IgD-negative memory B cell (primary cell): ENCODE results near the gene HMGXB4. TPM values are rescaled to one million over a fixed set of nuclear protein-coding genes. Genes with fewer than 3 reads are reported as not detected.

Experiments
- H3K27ac Mint-ChIP-seq, 3 donors: one replicate each; pipeline ENCODE4 v1.8.0; 2020 to 2022; ENCODE audit warnings: mild to moderate bottlenecking in 3 of 3, mixed read lengths in 3 of 3, moderate library complexity in 1 of 3
- H3K27me3 Mint-ChIP-seq: one replicate; pipeline ENCODE4 v1.8.0; 2021; ENCODE audit warnings: mixed read lengths
- H3K36me3 Mint-ChIP-seq: one replicate; pipeline ENCODE4 v1.8.0; 2020; ENCODE audit warnings: mild to moderate bottlenecking, mixed read lengths
- H3K4me1 Mint-ChIP-seq, 3 donors: one replicate each; pipeline ENCODE4 v1.8.0; 2020 to 2022; ENCODE audit warnings: mixed read lengths in 3 of 3, mild to moderate bottlenecking in 1 of 3
- H3K4me3 Mint-ChIP-seq, 4 donors: one replicate each; pipeline ENCODE4 v1.8.0; 2020 to 2022; ENCODE audit warnings: mild to moderate bottlenecking in 4 of 4, mixed read lengths in 4 of 4, moderate library complexity in 3 of 4
- H3K9me3 Mint-ChIP-seq, 3 donors: one replicate each; pipeline ENCODE4 v1.8.0; 2020 to 2021; ENCODE audit warnings: mixed read lengths in 3 of 3, mild to moderate bottlenecking in 1 of 3
- polyA plus RNA-seq: library from polyadenylated mRNA; unstranded; fragments of 300-500 nt; fragmentation: Illumina TruSeq; gene quantifications from one replicate; pipeline ENCODE4 v1.2.3, GENCODE V29; 2021

The HMGXB4 gene
- polyA plus RNA-seq, 1 donor from 2014 or later, result 9.1 TPM

DNA sequence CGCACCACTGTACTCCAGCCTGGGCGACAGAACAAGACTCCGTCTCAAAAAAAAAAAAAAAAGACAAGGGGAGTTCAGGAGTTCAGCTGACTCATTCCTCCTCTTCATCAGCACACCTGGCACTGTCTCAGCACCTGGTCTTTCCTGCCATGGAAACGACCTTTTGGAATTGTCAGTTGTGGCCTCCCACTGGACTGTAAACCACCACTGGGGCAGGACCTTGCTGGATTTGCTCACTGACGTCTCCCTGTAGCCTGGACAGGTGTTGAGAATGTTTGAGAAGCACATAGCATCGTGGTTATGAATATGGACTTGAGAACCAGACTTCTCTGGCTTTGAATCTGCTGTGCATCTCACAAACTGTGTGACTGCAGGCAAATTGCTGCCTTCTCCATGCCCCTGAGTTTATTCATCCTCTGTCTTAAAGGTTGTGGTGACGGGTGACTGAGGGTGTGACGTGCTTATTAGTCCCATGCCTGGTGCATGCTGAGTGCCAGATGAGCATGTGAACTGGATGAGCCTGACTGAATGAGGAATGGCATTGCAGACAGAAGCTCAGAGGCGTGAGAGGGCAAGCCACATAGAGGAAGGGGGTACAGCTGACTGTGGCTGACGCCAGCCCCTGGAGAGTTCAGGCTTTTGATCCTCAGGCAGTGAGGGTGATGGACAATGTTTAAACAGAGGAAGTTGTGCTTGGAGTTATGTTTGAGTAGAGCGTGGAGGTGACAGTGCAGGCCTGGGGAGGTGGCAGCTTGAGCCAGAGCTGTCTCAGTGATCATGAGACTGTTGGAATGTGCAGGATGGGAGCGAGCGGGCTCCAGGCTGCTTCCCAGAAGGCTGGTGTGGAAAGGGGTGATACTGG is 55.1 kb downstream of the HMGXB4 start:
- Mint-ChIP-seq H3K27ac (peak overlapping the region in 2 of 3 donors; percentile 1 to 60), H3K36me3 (peaks cover 4% of the 10 kb centered on the region), H3K9me3 (no peaks in the 10 kb centered on the region), H3K27me3 (no peaks in the 10 kb centered on the region), H3K4me1 (peaks cover 35 to 39% (median 37%) of the 10 kb centered on the region in 3 donors), H3K4me3 (peak overlapping the region in 1 of 4 donors; percentile 25)

DNA sequence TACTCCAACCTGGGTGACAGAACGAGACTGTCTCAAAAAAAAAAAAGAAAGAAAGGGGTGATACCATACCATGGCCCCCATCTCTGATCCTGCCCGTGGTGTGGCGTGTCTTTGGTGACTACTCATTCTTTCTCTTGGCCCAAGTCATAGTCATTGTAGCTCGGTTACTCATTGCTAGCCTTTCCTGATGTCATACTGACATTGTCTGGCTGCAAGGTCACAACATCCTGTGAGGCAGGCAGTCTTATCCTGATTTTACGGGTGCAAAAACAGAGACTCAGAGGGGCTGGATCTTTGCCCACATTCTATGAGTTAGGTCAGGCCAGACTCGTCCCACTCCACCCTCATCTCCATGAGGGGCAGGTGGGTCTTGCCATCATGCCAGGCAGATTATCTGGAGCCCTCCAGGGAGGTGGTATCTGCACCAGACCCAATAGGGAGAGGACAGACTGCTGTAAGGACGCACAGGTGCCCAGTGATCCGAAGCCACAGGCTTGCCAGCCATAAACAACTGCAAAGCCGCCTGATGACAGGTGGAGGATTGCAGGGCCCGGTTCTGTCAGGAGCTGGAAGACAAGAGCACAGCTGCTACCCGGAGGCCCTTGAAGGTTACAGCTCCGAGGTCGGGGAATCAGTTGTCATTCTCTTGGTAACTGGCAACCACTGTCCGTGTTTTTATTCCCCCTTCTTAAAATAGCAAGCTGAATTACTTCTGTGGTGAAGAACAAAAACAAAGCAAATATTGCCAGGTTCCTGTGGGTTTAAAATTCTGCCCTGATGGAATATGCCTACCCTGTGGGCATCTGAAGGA is 56.2 kb downstream of the HMGXB4 start:
- Mint-ChIP-seq H3K36me3 (peaks cover 4% of the 10 kb centered on the region), H3K9me3 (no peaks in the 10 kb centered on the region), H3K4me3 (no peak overlapping the region), H3K27me3 (no peaks in the 10 kb centered on the region), H3K4me1 (peaks cover 30 to 33% (median 32%) of the 10 kb centered on the region in 3 donors), H3K27ac (peak overlapping the region in 1 of 3 donors; percentile 68)

DNA sequence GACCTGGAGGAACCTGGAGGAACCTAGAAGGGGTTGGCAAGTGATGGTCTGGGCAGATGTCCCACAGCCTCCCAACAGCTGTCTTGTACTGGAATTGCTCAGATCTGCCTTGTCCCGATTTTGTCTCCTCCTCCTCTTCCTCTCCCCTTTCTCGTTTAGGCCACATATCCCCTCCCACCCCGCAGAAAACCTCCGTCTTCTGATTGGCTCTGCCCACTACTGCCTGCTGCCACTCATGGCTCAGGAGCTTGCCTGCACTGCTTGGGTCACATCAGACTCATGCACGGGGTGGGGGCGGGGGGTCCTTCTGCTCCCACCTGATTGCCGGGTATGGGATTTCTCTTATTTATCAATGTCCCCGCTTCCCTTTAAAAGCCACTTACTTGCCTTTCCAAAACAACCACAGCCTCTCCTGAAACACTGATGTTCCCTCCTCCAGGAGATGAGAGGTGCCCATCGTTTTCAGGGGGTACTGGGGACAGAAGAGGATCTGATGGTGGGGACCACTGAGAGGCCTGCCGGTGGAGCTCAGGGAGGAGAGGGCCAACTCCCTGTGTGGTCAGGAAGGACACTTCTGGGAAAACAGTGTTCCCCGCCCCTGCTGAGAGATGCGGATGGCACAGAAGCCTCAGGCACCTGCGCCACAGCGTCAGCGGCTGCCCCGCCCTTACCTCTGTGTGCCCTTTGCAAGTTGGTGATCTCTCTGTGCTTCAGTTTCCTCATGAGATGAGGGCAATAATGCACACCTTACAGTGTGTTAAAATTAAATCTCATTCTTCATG is 57.1 kb downstream of the HMGXB4 start:
- no peaks in the 10 kb centered on the region for H3K27me3 Mint-ChIP-seq
- H3K36me3 Mint-ChIP-seq, result peaks cover 4% of the 10 kb centered on the region
- peak overlapping the region in 1 of 4 donors; percentile 39 for H3K4me3 Mint-ChIP-seq
- H3K9me3 Mint-ChIP-seq, result no peaks in the 10 kb centered on the region
- peak overlapping the region in 1 of 3 donors; percentile 68 for H3K27ac Mint-ChIP-seq
- H3K4me1 Mint-ChIP-seq, result peaks cover 22 to 24% (median 23%) of the 10 kb centered on the region in 3 donors

DNA sequence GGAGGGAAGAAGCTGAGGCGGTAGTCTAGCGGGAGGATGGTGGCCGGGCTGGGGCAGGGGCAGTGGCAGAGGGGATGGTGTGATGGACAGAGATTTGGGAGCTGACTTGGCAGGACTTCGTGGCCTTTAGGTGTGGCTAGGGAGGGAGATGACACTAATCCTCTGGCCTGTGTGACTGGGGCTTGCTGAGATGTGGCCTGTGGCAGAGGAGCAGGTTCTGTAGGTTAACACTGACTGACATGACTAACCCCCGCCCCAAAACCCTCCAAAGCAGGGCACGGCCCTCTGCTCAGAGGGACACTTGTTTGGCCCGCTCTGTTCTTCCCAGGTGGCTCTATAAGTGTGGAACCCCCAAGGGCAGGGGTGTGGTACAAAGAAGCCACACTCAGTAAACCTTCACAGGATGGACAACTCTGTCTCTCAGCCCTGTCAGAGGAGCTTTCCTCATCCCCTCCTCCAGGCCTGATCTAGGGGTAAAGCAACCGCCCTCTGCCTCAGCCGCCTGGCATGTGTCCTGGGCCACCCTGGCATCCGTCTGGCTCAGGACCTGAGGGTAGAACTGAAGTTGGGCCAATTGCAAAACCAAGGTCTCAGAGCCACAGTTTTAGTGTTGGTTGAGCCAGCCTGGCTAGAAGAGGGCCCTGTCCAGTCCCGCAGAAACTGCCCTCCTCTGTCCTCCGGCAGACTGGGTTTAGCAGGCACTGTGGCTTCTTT is 58.0 kb downstream of the HMGXB4 start:
- H3K27me3 Mint-ChIP-seq, result no peaks in the 10 kb centered on the region
- H3K4me3 Mint-ChIP-seq, result no peak overlapping the region
- peaks cover 16 to 19% (median 17%) of the 10 kb centered on the region in 3 donors for H3K4me1 Mint-ChIP-seq
- H3K27ac Mint-ChIP-seq, result peak overlapping the region in 1 of 3 donors; percentile 68
- H3K36me3 Mint-ChIP-seq, result peaks cover 4% of the 10 kb centered on the region
- H3K9me3 Mint-ChIP-seq, result no peaks in the 10 kb centered on the region

DNA sequence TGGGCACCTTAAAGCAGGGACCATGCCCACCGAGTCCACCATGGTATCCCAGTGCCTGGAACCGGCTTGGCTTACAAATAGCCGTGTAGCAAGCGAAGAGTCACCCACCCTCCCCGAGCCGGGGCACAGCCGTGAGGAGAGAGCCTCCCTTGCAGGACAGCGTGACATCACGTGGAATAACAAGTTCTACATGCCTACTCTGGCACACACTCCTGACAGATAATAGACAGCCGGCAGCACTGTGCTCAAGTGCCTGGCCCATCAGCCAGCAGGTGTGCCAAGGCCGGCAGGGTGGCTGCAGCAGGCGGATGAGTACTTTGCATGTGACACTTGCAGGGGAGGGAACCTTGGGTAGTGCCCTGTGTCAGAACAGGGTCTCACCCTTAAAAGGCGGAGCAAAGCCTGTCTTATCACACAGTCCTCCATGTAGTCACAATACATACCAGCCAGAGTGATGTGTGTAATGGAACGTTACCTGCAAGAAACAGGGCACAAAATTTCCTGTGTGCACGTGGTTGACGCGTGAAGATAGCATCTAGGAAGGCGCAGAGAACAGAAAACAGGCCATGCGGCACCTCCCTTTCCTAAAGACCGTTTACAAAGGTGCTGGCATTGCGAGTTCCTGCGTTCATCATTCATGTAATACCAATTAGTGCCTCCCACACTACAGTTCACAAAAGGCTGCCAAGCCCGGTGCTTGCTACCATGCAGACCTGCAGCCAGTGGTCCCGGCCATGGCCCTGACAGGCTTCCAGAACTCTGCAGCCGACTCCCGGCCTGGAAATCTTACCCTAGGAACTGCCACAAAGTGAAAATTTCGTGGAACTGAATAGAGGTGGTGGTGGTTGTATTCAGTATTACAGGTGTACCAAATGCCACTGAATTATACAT is 58.8 kb downstream of the HMGXB4 start:
- H3K4me3 Mint-ChIP-seq, result no peak overlapping the region
- no peak overlapping the region for H3K27ac Mint-ChIP-seq
- H3K9me3 Mint-ChIP-seq, result no peaks in the 10 kb centered on the region
- peaks cover 4% of the 10 kb centered on the region for H3K36me3 Mint-ChIP-seq
- H3K4me1 Mint-ChIP-seq, result peaks cover 8 to 12% (median 10%) of the 10 kb centered on the region in 3 donors
- H3K27me3 Mint-ChIP-seq, result no peaks in the 10 kb centered on the region

DNA sequence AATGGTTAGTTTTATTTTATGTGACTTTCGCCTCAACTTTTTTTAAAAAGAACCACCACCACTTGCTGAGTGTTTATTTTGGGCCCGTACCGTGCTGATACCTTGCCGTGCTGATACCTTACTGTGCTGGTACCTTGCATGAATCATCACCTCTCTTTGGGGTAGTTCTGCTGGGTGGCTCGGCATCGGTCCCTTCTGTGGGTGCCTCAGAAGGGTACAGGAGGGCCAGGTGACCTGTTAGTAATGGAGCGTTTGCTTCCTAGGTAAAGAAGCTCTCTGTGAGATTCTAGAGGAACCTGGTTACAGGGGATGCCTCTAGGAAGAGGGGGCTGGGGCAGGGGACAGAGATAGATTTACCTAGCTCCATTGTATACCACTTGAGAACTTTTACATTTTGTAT is 59.5 kb downstream of the HMGXB4 start:
- Mint-ChIP-seq H3K27ac (no peak overlapping the region), H3K9me3 (no peaks in the 10 kb centered on the region), H3K27me3 (no peaks in the 10 kb centered on the region), H3K4me3 (no peak overlapping the region), H3K36me3 (peaks cover 6% of the 10 kb centered on the region), H3K4me1 (peaks cover 4 to 8% (median 4%) of the 10 kb centered on the region in 3 donors)

DNA sequence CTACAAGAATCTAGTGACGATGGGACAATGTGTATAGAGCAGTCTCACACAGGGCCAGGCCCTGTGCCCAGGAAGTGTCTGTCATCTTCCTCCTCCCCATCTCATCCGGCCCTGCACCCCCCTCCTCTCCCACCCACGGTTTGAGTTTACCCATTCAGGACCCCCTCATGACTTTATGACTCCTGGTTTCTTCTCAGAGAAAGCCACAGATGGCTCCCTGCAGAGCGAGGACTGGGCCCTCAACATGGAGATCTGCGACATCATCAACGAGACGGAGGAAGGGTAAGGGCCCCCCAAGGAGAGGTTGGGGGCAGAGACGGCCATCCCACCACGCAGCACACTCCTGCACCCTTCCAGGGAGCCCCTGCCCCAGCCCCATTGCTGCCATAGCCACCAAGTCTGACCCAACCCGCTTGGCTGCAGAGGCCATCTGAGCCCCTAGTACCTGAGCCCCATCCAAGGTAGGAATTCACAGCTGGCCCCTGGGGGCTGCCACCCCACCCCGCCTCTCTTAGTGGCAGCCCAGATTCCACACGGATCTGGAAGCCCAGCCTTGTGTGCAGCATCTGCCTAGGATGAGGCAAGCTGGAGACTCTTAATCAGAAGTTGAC is 60.5 kb downstream of the HMGXB4 start:
- Mint-ChIP-seq H3K4me3 (no peak overlapping the region), H3K36me3 (peaks cover 6% of the 10 kb centered on the region), H3K9me3 (no peaks in the 10 kb centered on the region), H3K4me1 (peaks cover 2 to 4% (median 3%) of the 10 kb centered on the region in 3 donors), H3K27ac (peak overlapping the region in 2 of 3 donors; percentile 39 to 59), H3K27me3 (no peaks in the 10 kb centered on the region)

DNA sequence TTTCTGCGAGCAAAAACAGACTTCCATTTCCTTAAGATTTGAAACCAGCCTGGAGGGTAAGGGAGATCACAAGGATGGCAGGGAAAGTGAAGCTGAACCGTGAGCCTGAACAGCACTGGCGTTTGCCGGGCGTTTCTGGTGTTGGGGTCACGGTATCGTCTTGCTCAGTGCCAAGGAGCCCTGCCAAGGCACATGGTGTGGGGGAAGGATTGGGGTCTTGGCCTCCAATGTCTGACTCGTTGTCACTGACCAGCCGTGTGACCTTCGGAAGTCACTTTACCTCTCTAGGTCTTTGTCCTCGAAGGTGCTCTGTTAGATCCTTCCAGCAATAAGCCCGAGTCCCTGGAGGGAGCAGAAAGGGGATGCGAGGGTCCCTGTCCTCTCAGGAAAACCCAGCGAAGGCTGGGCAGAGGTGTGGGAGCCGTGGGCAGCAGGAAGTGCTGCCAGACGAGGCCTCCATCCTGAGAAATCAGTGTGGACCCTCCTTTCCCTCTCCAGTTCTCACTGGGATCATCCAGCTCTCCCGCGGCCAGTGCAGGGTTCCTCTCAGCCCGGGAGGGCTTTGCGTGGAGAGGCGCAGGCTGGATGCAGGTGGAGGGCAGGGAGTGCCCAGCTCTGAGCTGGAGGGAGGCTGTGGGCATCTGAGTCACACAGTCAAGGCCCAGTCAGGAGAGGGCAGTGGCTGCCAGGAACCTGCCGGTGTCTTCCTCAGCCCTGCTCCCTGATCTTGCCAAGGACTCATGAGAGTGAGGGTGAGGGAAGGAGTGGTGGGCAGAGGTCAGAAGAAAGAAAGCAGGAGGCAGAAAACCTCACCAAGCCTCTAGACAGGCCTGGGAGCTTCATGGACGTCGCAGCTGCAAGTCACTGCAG is 61.3 kb downstream of the HMGXB4 start:
- peak overlapping the region in 1 of 3 donors; percentile 39 for H3K27ac Mint-ChIP-seq
- no peak overlapping the region for H3K4me3 Mint-ChIP-seq
- peaks cover 5% of the 10 kb centered on the region for H3K36me3 Mint-ChIP-seq
- peaks cover 2 to 4% (median 2%) of the 10 kb centered on the region in 3 donors for H3K4me1 Mint-ChIP-seq
- H3K27me3 Mint-ChIP-seq, result no peaks in the 10 kb centered on the region
- no peaks in the 10 kb centered on the region for H3K9me3 Mint-ChIP-seq

DNA sequence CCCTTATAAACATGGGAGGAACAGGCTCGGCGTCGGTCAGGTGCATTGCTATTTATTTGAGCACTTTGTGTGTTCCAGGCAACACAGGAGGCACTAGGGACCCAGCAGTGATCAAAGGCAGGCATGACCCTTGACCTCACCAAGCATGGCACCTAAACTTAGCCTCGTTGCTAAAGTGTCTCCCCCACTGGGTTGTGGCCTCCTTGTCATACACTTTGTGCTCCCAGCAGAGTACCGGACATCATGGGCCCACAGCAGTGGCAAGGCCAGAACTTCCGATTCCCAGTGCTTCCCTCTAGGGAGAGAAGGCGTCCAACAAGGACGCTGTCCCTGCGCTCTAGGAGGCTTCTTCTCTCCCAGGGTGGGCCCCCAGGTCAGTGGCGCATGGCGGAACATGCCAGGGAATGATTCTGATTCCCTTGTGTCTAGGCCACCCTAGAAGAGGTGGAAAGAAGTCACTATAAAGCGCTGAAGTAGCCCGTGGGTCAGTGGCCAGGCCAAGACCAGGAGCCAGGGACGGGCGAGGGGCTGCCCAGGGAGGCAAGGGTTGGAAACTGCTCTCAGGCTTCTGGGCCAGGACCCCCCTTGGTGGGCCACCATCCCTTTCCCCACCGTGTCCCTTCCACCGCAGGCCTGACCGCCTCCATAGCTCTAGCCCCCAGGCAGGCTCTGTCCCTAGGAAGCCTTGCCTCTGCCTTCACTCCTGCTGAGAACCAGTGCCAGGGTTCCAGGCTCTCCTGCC is 62.1 kb downstream of the HMGXB4 start:
- no peaks in the 10 kb centered on the region for H3K9me3 Mint-ChIP-seq
- no peak overlapping the region for H3K4me3 Mint-ChIP-seq
- H3K27me3 Mint-ChIP-seq, result no peaks in the 10 kb centered on the region
- H3K36me3 Mint-ChIP-seq, result peaks cover 5% of the 10 kb centered on the region
- peak overlapping the region in 1 of 3 donors; percentile 31 for H3K27ac Mint-ChIP-seq
- peaks cover 2 to 4% (median 2%) of the 10 kb centered on the region in 3 donors for H3K4me1 Mint-ChIP-seq

DNA sequence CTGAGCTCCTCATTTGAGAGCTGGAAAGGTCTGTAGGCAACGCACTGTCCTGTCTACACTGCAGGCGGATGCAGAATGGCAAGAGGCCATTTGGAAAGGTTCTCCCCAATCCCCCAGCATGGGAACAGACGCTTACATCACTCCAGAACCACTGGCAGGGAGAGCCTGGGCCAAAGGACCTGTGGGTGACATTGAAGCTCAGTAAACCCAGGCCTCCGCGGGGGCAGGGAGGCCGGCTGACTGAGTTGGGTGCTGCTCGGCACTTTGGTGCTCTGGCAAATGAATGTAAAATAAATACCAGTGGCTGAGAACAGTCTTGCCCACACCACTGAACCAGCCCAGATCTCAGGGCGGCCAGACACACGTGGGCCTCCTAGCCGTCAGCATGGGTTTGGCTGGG is 64.8 kb downstream of the HMGXB4 start:
- peaks cover 5% of the 10 kb centered on the region for H3K36me3 Mint-ChIP-seq
- H3K4me1 Mint-ChIP-seq, result peaks cover 0 to 5% (median 0%) of the 10 kb centered on the region in 3 donors
- no peaks in the 10 kb centered on the region for H3K9me3 Mint-ChIP-seq
- H3K4me3 Mint-ChIP-seq, result no peak overlapping the region
- no peaks in the 10 kb centered on the region for H3K27me3 Mint-ChIP-seq
- H3K27ac Mint-ChIP-seq, result no peak overlapping the region

DNA sequence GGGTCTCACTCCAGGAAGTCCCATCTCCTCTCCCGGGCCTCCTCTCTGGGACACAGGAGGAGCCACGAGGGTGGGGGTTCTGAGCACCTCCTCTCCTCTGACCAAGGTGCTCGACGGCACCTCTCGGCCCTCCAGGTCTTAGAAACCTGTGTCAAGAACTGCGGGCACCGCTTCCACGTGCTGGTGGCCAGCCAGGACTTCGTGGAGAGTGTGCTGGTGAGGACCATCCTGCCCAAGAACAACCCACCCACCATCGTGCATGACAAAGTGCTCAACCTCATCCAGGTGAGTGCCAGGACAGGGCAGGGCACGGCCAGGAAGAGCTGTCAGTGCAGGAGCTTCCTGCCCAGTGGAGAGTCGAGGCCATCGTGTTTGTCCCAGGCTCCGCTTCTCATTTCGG is 65.6 kb downstream of the HMGXB4 start:
- H3K27ac Mint-ChIP-seq, result no peak overlapping the region
- H3K9me3 Mint-ChIP-seq, result no peaks in the 10 kb centered on the region
- peaks cover 5% of the 10 kb centered on the region for H3K36me3 Mint-ChIP-seq
- H3K4me1 Mint-ChIP-seq, result peaks cover 0 to 5% (median 0%) of the 10 kb centered on the region in 3 donors
- H3K4me3 Mint-ChIP-seq, result no peak overlapping the region
- H3K27me3 Mint-ChIP-seq, result no peaks in the 10 kb centered on the region

DNA sequence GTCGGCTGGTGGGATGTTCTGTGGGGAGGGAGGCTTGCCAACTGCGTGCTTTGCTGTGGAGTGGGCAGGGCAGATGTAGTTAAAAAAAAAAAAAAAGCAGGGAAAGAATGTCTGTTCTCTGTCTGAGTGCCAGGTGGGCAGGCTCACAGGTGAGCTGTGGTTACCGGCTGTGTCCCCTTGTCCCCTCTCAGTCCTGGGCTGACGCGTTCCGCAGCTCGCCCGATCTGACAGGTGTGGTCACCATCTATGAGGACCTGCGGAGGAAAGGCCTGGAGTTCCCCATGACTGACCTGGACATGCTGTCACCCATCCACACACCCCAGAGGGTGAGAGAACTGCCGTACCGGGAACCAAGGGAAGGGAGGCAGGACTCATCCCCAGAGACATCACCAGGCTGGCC is 66.0 kb downstream of the HMGXB4 start:
- H3K27ac Mint-ChIP-seq, result no peak overlapping the region
- peaks cover 0 to 5% (median 0%) of the 10 kb centered on the region in 3 donors for H3K4me1 Mint-ChIP-seq
- H3K4me3 Mint-ChIP-seq, result no peak overlapping the region
- no peaks in the 10 kb centered on the region for H3K27me3 Mint-ChIP-seq
- H3K36me3 Mint-ChIP-seq, result peaks cover 5% of the 10 kb centered on the region
- no peaks in the 10 kb centered on the region for H3K9me3 Mint-ChIP-seq
